22Rv1 (cell line): ENCODE data around the gene TMED10.

Experiments used
- ZFX ChIP-seq: fragments of 450-650 bp; IDR thresholded peaks from 2 replicates; pipeline ENCODE4 v1.6.1; 2017; ENCODE audit warnings: antibody characterized with exemption, borderline replicate concordance
- TF ChIP-seq, protein P1 (sequence below): fragments of 450-650 bp; IDR thresholded peaks from 2 replicates; pipeline ENCODE4 v1.5.1; 2017; ENCODE audit warnings: mild to moderate bottlenecking

DNA sequence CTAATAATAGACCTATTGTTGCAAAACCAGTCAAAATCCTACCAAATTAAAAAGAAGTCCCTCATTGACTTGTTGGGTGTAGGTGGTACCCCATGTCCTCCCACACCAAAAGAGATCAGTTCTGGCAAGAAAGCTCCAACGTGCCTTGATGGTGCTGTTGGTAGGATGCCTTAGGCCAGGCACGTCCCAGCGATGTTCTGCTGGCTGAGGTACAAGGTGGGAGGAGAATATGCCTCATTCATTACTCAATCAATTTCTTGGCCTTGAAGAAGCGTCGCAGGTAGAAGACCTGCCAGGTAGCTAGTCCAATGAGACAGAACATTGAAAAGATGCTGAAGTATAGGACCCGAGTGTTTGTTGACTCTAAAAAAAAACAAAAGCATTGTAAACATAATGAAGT lies 41.8 kb downstream of the TMED10 start:
- TF ChIP-seq, protein P1, sequence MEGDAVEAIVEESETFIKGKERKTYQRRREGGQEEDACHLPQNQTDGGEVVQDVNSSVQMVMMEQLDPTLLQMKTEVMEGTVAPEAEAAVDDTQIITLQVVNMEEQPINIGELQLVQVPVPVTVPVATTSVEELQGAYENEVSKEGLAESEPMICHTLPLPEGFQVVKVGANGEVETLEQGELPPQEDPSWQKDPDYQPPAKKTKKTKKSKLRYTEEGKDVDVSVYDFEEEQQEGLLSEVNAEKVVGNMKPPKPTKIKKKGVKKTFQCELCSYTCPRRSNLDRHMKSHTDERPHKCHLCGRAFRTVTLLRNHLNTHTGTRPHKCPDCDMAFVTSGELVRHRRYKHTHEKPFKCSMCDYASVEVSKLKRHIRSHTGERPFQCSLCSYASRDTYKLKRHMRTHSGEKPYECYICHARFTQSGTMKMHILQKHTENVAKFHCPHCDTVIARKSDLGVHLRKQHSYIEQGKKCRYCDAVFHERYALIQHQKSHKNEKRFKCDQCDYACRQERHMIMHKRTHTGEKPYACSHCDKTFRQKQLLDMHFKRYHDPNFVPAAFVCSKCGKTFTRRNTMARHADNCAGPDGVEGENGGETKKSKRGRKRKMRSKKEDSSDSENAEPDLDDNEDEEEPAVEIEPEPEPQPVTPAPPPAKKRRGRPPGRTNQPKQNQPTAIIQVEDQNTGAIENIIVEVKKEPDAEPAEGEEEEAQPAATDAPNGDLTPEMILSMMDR, result no peak
- TF ChIP-seq ZFX, result no peak
